K562 (cell line): ENCODE results near the gene IQCE. TPM values are rescaled to one million over a fixed set of nuclear protein-coding genes. Genes with fewer than 3 reads are reported as not detected.

Experiments used
- ATAC-seq: fragments of 200-7000 bp; cut with Tn5 transposase; 3 replicates; pipeline ENCODE4 v1.9.1; 2020; ENCODE audit warnings: moderate library complexity
- BruUV-seq: library from RNA; stranded (reverse); fragments of 400-500 nt; replicated peaks from 2 replicates; lab custom pipeline; 2021; lab: Mats Ljungman, UMichigan
- CTCF ChIA-PET: fragments of 300-600 bp; formaldehyde crosslinking; extraction: SDS; loops from one replicate; lab custom pipeline; 2021; ENCODE audit warnings: low intra/inter-chr PET ratio; lab: Yijun Ruan, JAX
- POLR2A ChIA-PET: fragments of 300-600, 350-650 bp; sonication (Branson Sonifier 250); formaldehyde crosslinking; extraction: SDS; loops from one replicate; lab custom pipeline; 2021; ENCODE audit warnings: antibody characterized with exemption, inconsistent platforms; lab: Yijun Ruan, JAX
- DNase-seq, 4 experiments: peaks; one replicate each; pipeline versions ENCODE4 v3.0.0 to v3.0.0-alpha.2; 2011 to 2018; ENCODE audit warnings: low spot score in 3 of 4, mixed read lengths in 3 of 4; ENCODE audit errors: extremely low read depth in 1 of 4
- FAIRE-seq: peaks from 2 replicates; lab custom pipeline; 2011; peaks lifted over from hg19 to GRCh38; lab: Jason Lieb, UNC
- H2AFZ ChIP-seq: 2 replicates; pipeline ENCODE4 v1.6.0; 2011; ENCODE audit warnings: low read depth, low read length, control low read depth, inconsistent platforms
- H3K27ac ChIP-seq: fragments of 200-600 bp; 3 replicates; pipeline ENCODE4 v1.8.0; 2011; ENCODE audit warnings: low read depth, mild to moderate bottlenecking, control low read depth, inconsistent platforms, low read length, moderate library complexity, mixed read lengths; ENCODE audit errors: extremely low read depth
- H3K27me3 ChIP-seq, 2 experiments: fragments of 300-600 bp in 1 of 2; 2 replicates in 1 of 2; 3 replicates in 1 of 2; pipeline versions ENCODE4 v1.6.0 to v1.8.0; 2011; ENCODE audit warnings: inconsistent platforms in 2 of 2, low read length in 2 of 2, mild to moderate bottlenecking in 1 of 2, mixed read lengths in 1 of 2, moderate library complexity in 1 of 2; ENCODE audit not compliant: control insufficient read depth in 2 of 2, insufficient read depth in 2 of 2
- H3K36me3 ChIP-seq: fragments of 300-600 bp; 3 replicates; pipeline ENCODE4 v1.8.0; 2011; ENCODE audit warnings: mild to moderate bottlenecking, low read length, inconsistent platforms; ENCODE audit not compliant: control insufficient read depth, insufficient read depth
- H3K4me1 ChIP-seq, 2 experiments: fragments of 200-600 bp in 1 of 2; replicated peaks in 1 of 2; 2 replicates in 1 of 2; 3 replicates in 1 of 2; pipeline versions ENCODE4 v1.5.1 to v1.8.0; 2011; ENCODE audit warnings: inconsistent platforms in 2 of 2, low read length in 2 of 2, mild to moderate bottlenecking in 1 of 2, mixed read lengths in 1 of 2, moderate library complexity in 1 of 2; ENCODE audit not compliant: control insufficient read depth in 2 of 2, insufficient read depth in 2 of 2
- H3K4me2 ChIP-seq: 2 replicates; pipeline ENCODE4 v1.6.1; 2011; ENCODE audit warnings: low read length, control low read depth, inconsistent platforms, mixed read lengths; ENCODE audit not compliant: insufficient read depth
- H3K4me3 ChIP-seq: fragments of 200-600 bp; sonication (generic), shearing (Covaris generic); 2 replicates; pipeline ENCODE4 v1.5.1; 2016; ENCODE audit warnings: control low read depth, inconsistent platforms
- H3K79me2 ChIP-seq: fragments of 200-600 bp; 3 replicates; pipeline ENCODE4 v1.8.0; 2011; ENCODE audit warnings: low read length, inconsistent platforms; ENCODE audit not compliant: control insufficient read depth, insufficient read depth
- H3K9ac ChIP-seq, 2 experiments: 2 replicates each; pipeline versions ENCODE4 v1.6.0 to v1.6.1; 2011; ENCODE audit warnings: low read depth in 2 of 2, low read length in 2 of 2, control low read depth in 1 of 2, inconsistent platforms in 1 of 2, mild to moderate bottlenecking in 1 of 2, mixed read lengths in 1 of 2; ENCODE audit not compliant: insufficient read depth in 1 of 2
- H3K9me1 ChIP-seq: one replicate; pipeline ENCODE4 v1.6.0; 2011; ENCODE audit warnings: inconsistent platforms, mild to moderate bottlenecking, low read length, moderate library complexity; ENCODE audit not compliant: control insufficient read depth, insufficient read depth
- H3K9me3 ChIP-seq: replicated peaks from 2 replicates; pipeline ENCODE4 v1.5.1; 2011; ENCODE audit warnings: low read depth, low read length, inconsistent platforms; ENCODE audit not compliant: control insufficient read depth, insufficient read depth
- H4K20me1 ChIP-seq: replicated peaks from 2 replicates; pipeline ENCODE4 v1.6.1; 2011; ENCODE audit warnings: low read length, inconsistent platforms, mixed read lengths; ENCODE audit not compliant: control insufficient read depth, insufficient read depth
- ETS2 ChIP-seq: IDR thresholded peaks from 2 replicates; pipeline ENCODE4 v1.6.1; 2016; ENCODE audit warnings: borderline replicate concordance, missing genetic modification characterization, mild to moderate bottlenecking, moderate library complexity, missing compliant biosample characterization; ENCODE audit not compliant: poor library complexity, severe bottlenecking
- ETV6 ChIP-seq, 3 experiments: fragments of 150-350 bp in 1 of 3; sonication (generic) in 1 of 3; formaldehyde crosslinking in 1 of 3; IDR thresholded peaks; 2 replicates each; pipeline versions ENCODE4 v1.6.1 to v1.8.0; 2014 to 2022; ENCODE audit warnings: borderline replicate concordance in 2 of 3, low read depth in 2 of 3, antibody characterized with exemption in 1 of 3, low read length in 1 of 3, mild to moderate bottlenecking in 1 of 3, missing genetic modification reagents in 1 of 3
- ZC3H4 ChIP-seq: sonication (generic); formaldehyde crosslinking; IDR thresholded peaks from 2 replicates; pipeline ENCODE4 v1.9.0; 2021; ENCODE audit warnings: missing genetic modification reagents, borderline replicate concordance
- ZHX1 ChIP-seq: fragments of 150-350 bp; conservative IDR thresholded peaks from 2 replicates; pipeline ENCODE4 v1.6.1; 2014; ENCODE audit warnings: low read length
- ZSCAN32 ChIP-seq: fragments of 450-650 bp; formaldehyde crosslinking; IDR thresholded peaks from 2 replicates; pipeline ENCODE4 v1.4.0; 2020; ENCODE audit warnings: mild to moderate bottlenecking, moderate library complexity
- WGBS: fragments of 100-300 bp; shearing (Covaris generic); methylation state at CpG from one replicate; pipeline ENCODE4 v1.1.6; 2016; ENCODE audit warnings: low coverage, mixed read lengths; ENCODE audit not compliant: insufficient coverage; ENCODE audit errors: missing lambda C conversion rate; 5-methylcytosine and 5-hydroxymethylcytosine counted together
- in situ Hi-C: fragments of 300-500 bp; cut with MboI; formaldehyde crosslinking; loops from 4 replicates; pipeline ENCODE4 v1.15.0; 2018; ENCODE audit warnings: inconsistent platforms, mixed read lengths
- intact Hi-C: fragments of 100-400 bp; cut with micrococcal nuclease; formaldehyde crosslinking; loops from 2 replicates; pipeline ENCODE4 v1.14.2; 2022
- polyA plus RNA-seq, 8 experiments: library from polyadenylated mRNA; depleted of rRNA in 4 of 8; stranded (reverse) in 5 of 8; unstranded in 3 of 8; fragments of >200 nt; fragmentation: Nextera tagmentation in 2 of 8; fragmentation: Illumina TruSeq in 1 of 8; extraction: Ambion mirVana in 2 of 8; extraction: Trizol in 1 of 8; gene quantifications; 2 replicates each; pipeline versions ENCODE4 v1.2.1 to v1.2.3, GENCODE V29; 2011 to 2014; ENCODE audit warnings: inconsistent platforms in 1 of 8, missing spikeins in 1 of 8
- total RNA-seq, 7 experiments: library from RNA; depleted of rRNA in 6 of 7; stranded (reverse); fragments of >200 nt in 6 of 7; fragmentation: Illumina TruSeq in 2 of 7; extraction: Trizol in 2 of 7; gene quantifications; 2 replicates each; pipeline versions ENCODE4 v1.2.1 to v1.2.3, GENCODE V29; 2011 to 2021; ENCODE audit warnings: low replicate concordance in 1 of 7
- TF ChIP-seq, protein P1 (sequence below), 3 experiments: fragments of 200-800 bp in 1 of 3; fragments of 250-450 bp in 1 of 3; fragments of 450-650 bp in 1 of 3; sonication (Bioruptor Pico) in 1 of 3; sonication (Bioruptor generic) in 1 of 3; formaldehyde crosslinking in 1 of 3; IDR thresholded peaks; 2 replicates each; pipeline versions ENCODE4 v1.6.1 to v1.8.0; 2016 to 2022; ENCODE audit warnings: mild to moderate bottlenecking in 2 of 3, missing genetic modification characterization in 2 of 3, missing compliant biosample characterization in 1 of 3, moderate library complexity in 1 of 3

Gene IQCE
- total and polyA plus RNA-seq, 9 of the 15 experiments (the other 6 are each of a cell fraction or from before 2014, with no cell fraction given) = 0.18 to 8.5 (median 4.2) TPM

- Histone ChIP-seq H4K20me1 (peaks cover 3% of the 10 kb centered on the region; the same call in 1 of the 2 replicates), H3K9ac (peak overlapping the region in 1 of 2 experiments; percentile 41; a peak in 1 of 4 replicates), H3K9me3 (no peaks in the 10 kb centered on the region), H3K4me2 (no peak overlapping the region), H3K4me1 (peaks cover 4 to 70% of the 10 kb centered on the region in 2 experiments; a peak in 4 of 5 replicates), H2AFZ (no peak overlapping the region), H3K36me3 (no peaks in the 10 kb centered on the region), H3K9me1 (no peaks in the 10 kb centered on the region), H3K27ac (no peak overlapping the region), H3K4me3 (no peak overlapping the region), H3K79me2 (no peaks in the 10 kb centered on the region), H3K27me3 (peaks cover 0 to 20% of the 10 kb centered on the region in 2 experiments; a peak in 2 of 5 replicates)
- BruUV-seq = no TSS peak
- in situ Hi-C loops = no loop called here
- POLR2A ChIA-PET = no interaction called here
- no peak for FAIRE-seq
- intact Hi-C loops = no loop called here
- CTCF ChIA-PET = no interaction called here
- 16% methylated on average over 15 of the region's 15 CpGs for WGBS
- no peak for ATAC-seq
- no peak for DNase-seq
- no peak for TF ChIP-seq ZSCAN32
Observed at GRCh38 chr7:2515424-2516193, 43.2 kb upstream of the IQCE start.

DNA sequence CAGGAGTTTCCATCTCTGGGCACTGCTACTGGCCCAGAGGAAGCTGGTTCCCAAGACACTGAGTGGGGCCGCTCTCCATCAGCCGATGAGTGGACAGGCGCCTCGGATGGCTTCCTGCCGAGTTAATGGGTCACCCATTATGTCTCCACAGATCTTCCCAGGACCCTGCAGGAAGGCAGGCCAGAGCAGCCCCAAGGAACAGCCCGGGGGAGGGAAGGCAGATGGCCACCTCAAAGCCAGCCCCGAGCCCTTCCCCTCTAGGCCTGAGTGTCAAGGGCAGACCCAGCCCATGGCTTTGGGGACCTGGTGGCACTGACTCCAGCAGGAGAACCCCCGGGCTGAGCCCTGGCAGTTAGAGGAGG lies 42.6 kb upstream of the IQCE start:
- peaks cover 0 to 16% of the 10 kb centered on the region in 2 experiments; a peak in 2 of 5 replicates for H3K27me3 ChIP-seq
- CTCF ChIA-PET = no interaction called here
- no peaks in the 10 kb centered on the region for H3K9me1 ChIP-seq
- H3K4me1 ChIP-seq = peaks cover 2 to 68% of the 10 kb centered on the region in 2 experiments; a peak in 4 of 5 replicates
- intact Hi-C loops = no loop called here
- H3K79me2 ChIP-seq = no peaks in the 10 kb centered on the region
- H3K4me2 ChIP-seq = no peak overlapping the region
- in situ Hi-C loops = no loop called here
- FAIRE-seq (no peak), ATAC-seq (no peak), DNase-seq (no peak)
- no peak overlapping the region for H3K27ac ChIP-seq
- peak overlapping the region in 1 of 2 experiments; percentile 41; a peak in 2 of 4 replicates for H3K9ac ChIP-seq
- peaks cover 4% of the 10 kb centered on the region; the same call in 1 of the 2 replicates for H4K20me1 ChIP-seq
- POLR2A ChIA-PET = no interaction called here
- H2AFZ ChIP-seq = no peak overlapping the region
- H3K9me3 ChIP-seq = no peaks in the 10 kb centered on the region
- no peak overlapping the region for H3K4me3 ChIP-seq
- 7% methylated on average over 8 of the region's 8 CpGs for WGBS
- no TSS peak for BruUV-seq
- no peaks in the 10 kb centered on the region for H3K36me3 ChIP-seq
- TF ChIP-seq ETV6 (IDR thresholded peaks at IDR 0.05; ENCODE audit: borderline replicate concordance in 1 of 2, low read depth in 2 of 2, low read length in 1 of 2) (no peak), ETV6 (CRISPR knock-in tag; IDR thresholded peaks at IDR 0.05; ENCODE audit: borderline replicate concordance) (no peak), ZHX1 (no peak), ETS2 (tag) (no peak), ZC3H4 (CRISPR knock-in tag) (no peak)
- TF ChIP-seq, protein P1, sequence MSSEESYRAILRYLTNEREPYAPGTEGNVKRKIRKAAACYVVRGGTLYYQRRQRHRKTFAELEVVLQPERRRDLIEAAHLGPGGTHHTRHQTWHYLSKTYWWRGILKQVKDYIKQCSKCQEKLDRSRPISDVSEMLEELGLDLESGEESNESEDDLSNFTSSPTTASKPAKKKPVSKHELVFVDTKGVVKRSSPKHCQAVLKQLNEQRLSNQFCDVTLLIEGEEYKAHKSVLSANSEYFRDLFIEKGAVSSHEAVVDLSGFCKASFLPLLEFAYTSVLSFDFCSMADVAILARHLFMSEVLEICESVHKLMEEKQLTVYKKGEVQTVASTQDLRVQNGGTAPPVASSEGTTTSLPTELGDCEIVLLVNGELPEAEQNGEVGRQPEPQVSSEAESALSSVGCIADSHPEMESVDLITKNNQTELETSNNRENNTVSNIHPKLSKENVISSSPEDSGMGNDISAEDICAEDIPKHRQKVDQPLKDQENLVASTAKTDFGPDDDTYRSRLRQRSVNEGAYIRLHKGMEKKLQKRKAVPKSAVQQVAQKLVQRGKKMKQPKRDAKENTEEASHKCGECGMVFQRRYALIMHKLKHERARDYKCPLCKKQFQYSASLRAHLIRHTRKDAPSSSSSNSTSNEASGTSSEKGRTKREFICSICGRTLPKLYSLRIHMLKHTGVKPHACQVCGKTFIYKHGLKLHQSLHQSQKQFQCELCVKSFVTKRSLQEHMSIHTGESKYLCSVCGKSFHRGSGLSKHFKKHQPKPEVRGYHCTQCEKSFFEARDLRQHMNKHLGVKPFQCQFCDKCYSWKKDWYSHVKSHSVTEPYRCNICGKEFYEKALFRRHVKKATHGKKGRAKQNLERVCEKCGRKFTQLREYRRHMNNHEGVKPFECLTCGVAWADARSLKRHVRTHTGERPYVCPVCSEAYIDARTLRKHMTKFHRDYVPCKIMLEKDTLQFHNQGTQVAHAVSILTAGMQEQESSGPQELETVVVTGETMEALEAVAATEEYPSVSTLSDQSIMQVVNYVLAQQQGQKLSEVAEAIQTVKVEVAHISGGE (CRISPR knock-in tag; IDR thresholded peaks at IDR 0.05) = no peak
